ENCODE data around the gene KBTBD4. TPM values are rescaled to one million over a fixed set of nuclear protein-coding genes. Genes with fewer than 3 reads are reported as not detected.

The KBTBD4 gene
- polyA plus RNA-seq, 1 donor from 2014 or later: 79.5 TPM

DNA sequence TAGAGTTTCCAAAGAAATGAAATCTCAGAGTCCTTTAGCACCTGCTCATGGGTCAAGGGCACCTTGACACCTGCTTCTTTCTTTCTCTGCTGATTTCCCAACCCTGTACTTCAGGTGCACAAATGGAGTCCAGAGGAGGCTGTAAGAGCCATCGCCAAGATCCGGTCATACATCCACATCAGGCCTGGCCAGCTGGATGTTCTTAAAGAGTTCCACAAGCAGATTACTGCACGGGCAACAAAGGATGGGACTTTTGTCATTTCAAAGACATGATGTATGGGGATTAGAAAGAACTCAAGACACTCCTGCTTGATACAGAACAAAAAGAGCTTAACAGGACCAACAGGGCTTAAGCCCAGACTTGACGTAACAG lies 7.4 kb downstream of the KBTBD4 start:
- H3K27ac ChIP-seq (ENCODE audit: low read length): no peak overlapping the region

DNA sequence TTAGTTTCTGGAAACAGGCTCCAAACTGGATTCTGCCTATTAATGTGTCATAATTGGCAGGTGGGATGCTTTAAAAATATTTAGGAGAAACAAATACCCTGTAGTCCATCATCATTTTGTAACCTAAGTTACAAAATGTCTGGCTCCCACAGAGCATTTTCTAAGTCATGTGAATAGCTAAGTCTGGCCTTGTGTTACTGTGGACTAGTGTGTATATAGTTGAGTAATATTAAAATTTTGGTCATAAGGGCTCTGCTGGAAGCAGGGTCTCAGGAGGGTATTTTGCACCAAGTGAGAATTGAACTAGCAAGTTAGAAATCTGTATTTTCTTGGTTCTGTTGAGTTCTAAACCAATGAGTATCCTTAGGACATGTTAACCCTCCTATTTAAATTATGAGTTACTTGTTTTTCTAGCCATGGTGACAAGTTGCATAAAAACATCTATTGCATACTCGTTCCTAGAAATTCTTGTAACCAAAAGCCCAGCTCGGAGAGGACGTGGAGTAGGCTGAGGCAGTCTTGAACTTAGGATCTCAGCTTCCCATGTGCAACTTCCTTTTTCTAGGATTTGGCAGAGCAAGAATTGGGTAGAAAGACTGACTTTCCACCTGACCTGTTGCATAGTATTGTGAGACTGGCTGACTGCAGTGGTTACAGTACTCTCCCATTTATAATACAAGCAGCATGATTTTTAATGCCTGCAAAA lies 8.0 kb downstream of the KBTBD4 start:
- Histone ChIP-seq H3K4me3 (ENCODE audit: low read length) (no peak overlapping the region), H3K27me3 (ENCODE audit: insufficient read depth, low read depth, low read length) (peaks cover 5% of the 10 kb centered on the region), H3F3A (ENCODE audit: insufficient read depth, low read length, poor library complexity, severe bottlenecking) (no peaks in the 10 kb centered on the region), H3K36me3 (ENCODE audit: insufficient read depth, low read length) (no peaks in the 10 kb centered on the region), H3K4me2 (ENCODE audit: low read length) (no peak overlapping the region), H2AFZ (ENCODE audit: low read depth, low read length) (no peak overlapping the region), H3K9me3 (ENCODE audit: low read length) (no peaks in the 10 kb centered on the region), H3K27ac (ENCODE audit: low read length) (no peak overlapping the region), H3K9ac (ENCODE audit: low read length) (no peak overlapping the region), H3K9me2 (ENCODE audit: insufficient read depth, low read length) (no peaks in the 10 kb centered on the region), H4K20me1 (ENCODE audit: insufficient read depth) (no peaks in the 10 kb centered on the region), H3K79me2 (replicated peaks; ENCODE audit: insufficient read depth, low read length) (peaks cover 3% of the 10 kb centered on the region)
- TF ChIP-seq EZH2 (IDR thresholded peaks at IDR 0.05; ENCODE audit: borderline replicate concordance, insufficient read depth, low read length, poor library complexity, severe bottlenecking) (no peak), MXI1 (conservative IDR thresholded peaks at IDR 0.05; ENCODE audit: poor library complexity, severe bottlenecking) (no peak), TAF1 (IDR thresholded peaks at IDR 0.05; ENCODE audit: low read depth) (no peak), RAD21 (conservative IDR thresholded peaks at IDR 0.05) (no peak), POLR2AphosphoS5 (IDR thresholded peaks at IDR 0.05) (no peak), EP300 (conservative IDR thresholded peaks at IDR 0.05; ENCODE audit: poor library complexity, severe bottlenecking) (no peak), SMC3 (conservative IDR thresholded peaks at IDR 0.05; ENCODE audit: poor library complexity) (no peak)
- TF ChIP-seq, protein P1, sequence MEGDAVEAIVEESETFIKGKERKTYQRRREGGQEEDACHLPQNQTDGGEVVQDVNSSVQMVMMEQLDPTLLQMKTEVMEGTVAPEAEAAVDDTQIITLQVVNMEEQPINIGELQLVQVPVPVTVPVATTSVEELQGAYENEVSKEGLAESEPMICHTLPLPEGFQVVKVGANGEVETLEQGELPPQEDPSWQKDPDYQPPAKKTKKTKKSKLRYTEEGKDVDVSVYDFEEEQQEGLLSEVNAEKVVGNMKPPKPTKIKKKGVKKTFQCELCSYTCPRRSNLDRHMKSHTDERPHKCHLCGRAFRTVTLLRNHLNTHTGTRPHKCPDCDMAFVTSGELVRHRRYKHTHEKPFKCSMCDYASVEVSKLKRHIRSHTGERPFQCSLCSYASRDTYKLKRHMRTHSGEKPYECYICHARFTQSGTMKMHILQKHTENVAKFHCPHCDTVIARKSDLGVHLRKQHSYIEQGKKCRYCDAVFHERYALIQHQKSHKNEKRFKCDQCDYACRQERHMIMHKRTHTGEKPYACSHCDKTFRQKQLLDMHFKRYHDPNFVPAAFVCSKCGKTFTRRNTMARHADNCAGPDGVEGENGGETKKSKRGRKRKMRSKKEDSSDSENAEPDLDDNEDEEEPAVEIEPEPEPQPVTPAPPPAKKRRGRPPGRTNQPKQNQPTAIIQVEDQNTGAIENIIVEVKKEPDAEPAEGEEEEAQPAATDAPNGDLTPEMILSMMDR (IDR thresholded peaks at IDR 0.05; ENCODE audit: poor library complexity, severe bottlenecking): no peak
- TF ChIP-seq, protein P2, sequence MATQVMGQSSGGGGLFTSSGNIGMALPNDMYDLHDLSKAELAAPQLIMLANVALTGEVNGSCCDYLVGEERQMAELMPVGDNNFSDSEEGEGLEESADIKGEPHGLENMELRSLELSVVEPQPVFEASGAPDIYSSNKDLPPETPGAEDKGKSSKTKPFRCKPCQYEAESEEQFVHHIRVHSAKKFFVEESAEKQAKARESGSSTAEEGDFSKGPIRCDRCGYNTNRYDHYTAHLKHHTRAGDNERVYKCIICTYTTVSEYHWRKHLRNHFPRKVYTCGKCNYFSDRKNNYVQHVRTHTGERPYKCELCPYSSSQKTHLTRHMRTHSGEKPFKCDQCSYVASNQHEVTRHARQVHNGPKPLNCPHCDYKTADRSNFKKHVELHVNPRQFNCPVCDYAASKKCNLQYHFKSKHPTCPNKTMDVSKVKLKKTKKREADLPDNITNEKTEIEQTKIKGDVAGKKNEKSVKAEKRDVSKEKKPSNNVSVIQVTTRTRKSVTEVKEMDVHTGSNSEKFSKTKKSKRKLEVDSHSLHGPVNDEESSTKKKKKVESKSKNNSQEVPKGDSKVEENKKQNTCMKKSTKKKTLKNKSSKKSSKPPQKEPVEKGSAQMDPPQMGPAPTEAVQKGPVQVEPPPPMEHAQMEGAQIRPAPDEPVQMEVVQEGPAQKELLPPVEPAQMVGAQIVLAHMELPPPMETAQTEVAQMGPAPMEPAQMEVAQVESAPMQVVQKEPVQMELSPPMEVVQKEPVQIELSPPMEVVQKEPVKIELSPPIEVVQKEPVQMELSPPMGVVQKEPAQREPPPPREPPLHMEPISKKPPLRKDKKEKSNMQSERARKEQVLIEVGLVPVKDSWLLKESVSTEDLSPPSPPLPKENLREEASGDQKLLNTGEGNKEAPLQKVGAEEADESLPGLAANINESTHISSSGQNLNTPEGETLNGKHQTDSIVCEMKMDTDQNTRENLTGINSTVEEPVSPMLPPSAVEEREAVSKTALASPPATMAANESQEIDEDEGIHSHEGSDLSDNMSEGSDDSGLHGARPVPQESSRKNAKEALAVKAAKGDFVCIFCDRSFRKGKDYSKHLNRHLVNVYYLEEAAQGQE (IDR thresholded peaks at IDR 0.05; ENCODE audit: borderline replicate concordance): no peak

More for the DNA sequence above, 7.4 kb downstream of the KBTBD4 start:
- H3K4me3 ChIP-seq (ENCODE audit: low read length): no peak overlapping the region
- H3K36me3 ChIP-seq (ENCODE audit: insufficient read depth, low read length): no peaks in the 10 kb centered on the region
- H3F3A ChIP-seq (ENCODE audit: insufficient read depth, low read length, poor library complexity, severe bottlenecking): no peaks in the 10 kb centered on the region
- TF ChIP-seq, protein P1 (IDR thresholded peaks at IDR 0.05; ENCODE audit: poor library complexity, severe bottlenecking): no peak
- TF ChIP-seq SMC3 (conservative IDR thresholded peaks at IDR 0.05; ENCODE audit: poor library complexity) (no peak), EP300 (conservative IDR thresholded peaks at IDR 0.05; ENCODE audit: poor library complexity, severe bottlenecking) (no peak), POLR2AphosphoS5 (IDR thresholded peaks at IDR 0.05) (no peak), EZH2 (IDR thresholded peaks at IDR 0.05; ENCODE audit: borderline replicate concordance, insufficient read depth, low read length, poor library complexity, severe bottlenecking) (no peak), TAF1 (IDR thresholded peaks at IDR 0.05; ENCODE audit: low read depth) (no peak)
- TF ChIP-seq, protein P2 (IDR thresholded peaks at IDR 0.05; ENCODE audit: borderline replicate concordance): no peak
- H4K20me1 ChIP-seq (ENCODE audit: insufficient read depth): no peaks in the 10 kb centered on the region
- no peaks in the 10 kb centered on the region for H3K9me2 ChIP-seq (ENCODE audit: insufficient read depth, low read length)
- no peak overlapping the region for H2AFZ ChIP-seq (ENCODE audit: low read depth, low read length)
- peaks cover 6% of the 10 kb centered on the region for H3K79me2 ChIP-seq (replicated peaks; ENCODE audit: insufficient read depth, low read length)
- no peaks in the 10 kb centered on the region for H3K9me3 ChIP-seq (ENCODE audit: low read length)
- H3K27me3 ChIP-seq (ENCODE audit: insufficient read depth, low read depth, low read length): no peaks in the 10 kb centered on the region
- no peak overlapping the region for H3K9ac ChIP-seq (ENCODE audit: low read length)
- no peak overlapping the region for H3K4me2 ChIP-seq (ENCODE audit: low read length)
